Measurements from ENCODE around the gene KLHDC9. TPM values are rescaled to one million over a fixed set of nuclear protein-coding genes. Genes with fewer than 3 reads are reported as not detected.

KLHDC9 gene
- total and polyA plus RNA-seq, 2 of the 13 experiments (the other 11 are each of a cell fraction or from before 2014, with no cell fraction given): 2.9 TPM

DNA sequence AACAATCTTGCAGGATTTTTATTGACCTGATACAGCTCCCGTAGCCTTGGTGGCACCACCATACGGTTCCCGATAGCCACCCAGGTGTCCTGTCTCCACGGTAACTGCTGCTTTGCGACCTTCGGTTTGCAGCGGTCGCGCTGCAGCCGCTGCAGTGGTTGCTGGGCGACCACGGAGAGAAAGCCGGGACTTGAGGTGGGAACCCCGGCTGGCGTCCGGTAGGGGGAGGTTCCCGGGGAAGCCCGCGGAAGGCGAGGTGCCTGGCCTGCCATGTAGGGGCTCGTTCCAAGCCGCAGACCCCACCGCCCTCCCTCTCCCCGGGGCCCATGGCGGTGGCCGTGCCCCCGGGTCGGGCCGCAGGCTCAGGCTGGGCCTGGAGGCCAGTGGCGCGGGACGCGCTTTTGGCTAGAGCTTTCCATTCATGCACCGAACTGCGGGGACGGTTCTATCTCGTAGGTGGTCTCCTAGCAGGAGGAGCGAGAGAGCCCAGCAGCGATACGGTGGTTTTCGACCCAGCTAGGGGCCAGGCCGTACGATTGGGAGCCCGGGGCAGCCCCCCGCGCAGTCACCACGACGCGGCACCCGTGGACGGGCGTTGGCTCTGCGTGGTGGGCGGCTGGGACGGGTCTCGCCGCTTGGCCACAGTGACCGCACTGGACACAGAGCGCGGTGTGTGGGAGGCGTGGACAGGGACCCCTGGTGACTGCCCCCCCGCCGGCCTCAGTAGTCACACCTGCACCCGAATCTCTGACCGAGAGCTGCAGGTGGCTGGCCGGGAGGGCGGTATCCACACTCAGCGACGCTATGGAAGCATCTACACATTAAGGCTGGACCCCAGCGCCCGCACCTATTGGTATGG, at the start of gene KLHDC9 (continued):
- TF ChIP-seq, protein P1, sequence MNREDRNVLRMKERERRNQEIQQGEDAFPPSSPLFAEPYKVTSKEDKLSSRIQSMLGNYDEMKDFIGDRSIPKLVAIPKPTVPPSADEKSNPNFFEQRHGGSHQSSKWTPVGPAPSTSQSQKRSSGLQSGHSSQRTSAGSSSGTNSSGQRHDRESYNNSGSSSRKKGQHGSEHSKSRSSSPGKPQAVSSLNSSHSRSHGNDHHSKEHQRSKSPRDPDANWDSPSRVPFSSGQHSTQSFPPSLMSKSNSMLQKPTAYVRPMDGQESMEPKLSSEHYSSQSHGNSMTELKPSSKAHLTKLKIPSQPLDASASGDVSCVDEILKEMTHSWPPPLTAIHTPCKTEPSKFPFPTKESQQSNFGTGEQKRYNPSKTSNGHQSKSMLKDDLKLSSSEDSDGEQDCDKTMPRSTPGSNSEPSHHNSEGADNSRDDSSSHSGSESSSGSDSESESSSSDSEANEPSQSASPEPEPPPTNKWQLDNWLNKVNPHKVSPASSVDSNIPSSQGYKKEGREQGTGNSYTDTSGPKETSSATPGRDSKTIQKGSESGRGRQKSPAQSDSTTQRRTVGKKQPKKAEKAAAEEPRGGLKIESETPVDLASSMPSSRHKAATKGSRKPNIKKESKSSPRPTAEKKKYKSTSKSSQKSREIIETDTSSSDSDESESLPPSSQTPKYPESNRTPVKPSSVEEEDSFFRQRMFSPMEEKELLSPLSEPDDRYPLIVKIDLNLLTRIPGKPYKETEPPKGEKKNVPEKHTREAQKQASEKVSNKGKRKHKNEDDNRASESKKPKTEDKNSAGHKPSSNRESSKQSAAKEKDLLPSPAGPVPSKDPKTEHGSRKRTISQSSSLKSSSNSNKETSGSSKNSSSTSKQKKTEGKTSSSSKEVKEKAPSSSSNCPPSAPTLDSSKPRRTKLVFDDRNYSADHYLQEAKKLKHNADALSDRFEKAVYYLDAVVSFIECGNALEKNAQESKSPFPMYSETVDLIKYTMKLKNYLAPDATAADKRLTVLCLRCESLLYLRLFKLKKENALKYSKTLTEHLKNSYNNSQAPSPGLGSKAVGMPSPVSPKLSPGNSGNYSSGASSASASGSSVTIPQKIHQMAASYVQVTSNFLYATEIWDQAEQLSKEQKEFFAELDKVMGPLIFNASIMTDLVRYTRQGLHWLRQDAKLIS (CRISPR knock-in tag; IDR thresholded peaks at IDR 0.05): no peak
- TF ChIP-seq CENPBD1 (CRISPR knock-in tag; IDR thresholded peaks at IDR 0.05; ENCODE audit: borderline replicate concordance, low read depth): no peak
- TF ChIP-seq PAX8 (CRISPR knock-in tag; IDR thresholded peaks at IDR 0.05; ENCODE audit: borderline replicate concordance): no peak
- TF ChIP-seq PHF8 (CRISPR knock-in tag; IDR thresholded peaks at IDR 0.05): peak; percentile 75
- no peak for TF ChIP-seq ZC3H4 (CRISPR knock-in tag; IDR thresholded peaks at IDR 0.05; ENCODE audit: borderline replicate concordance)
- no peak for TF ChIP-seq ARHGAP35 (CRISPR knock-in tag; IDR thresholded peaks at IDR 0.05; ENCODE audit: borderline replicate concordance)
- 0 out of 2 replicates have a peak, but pooled peaks have one; percentile 54 for TF ChIP-seq ZSCAN31 (CRISPR knock-in tag; IDR thresholded peaks at IDR 0.05; ENCODE audit: low read depth)
- TF ChIP-seq, protein P2, sequence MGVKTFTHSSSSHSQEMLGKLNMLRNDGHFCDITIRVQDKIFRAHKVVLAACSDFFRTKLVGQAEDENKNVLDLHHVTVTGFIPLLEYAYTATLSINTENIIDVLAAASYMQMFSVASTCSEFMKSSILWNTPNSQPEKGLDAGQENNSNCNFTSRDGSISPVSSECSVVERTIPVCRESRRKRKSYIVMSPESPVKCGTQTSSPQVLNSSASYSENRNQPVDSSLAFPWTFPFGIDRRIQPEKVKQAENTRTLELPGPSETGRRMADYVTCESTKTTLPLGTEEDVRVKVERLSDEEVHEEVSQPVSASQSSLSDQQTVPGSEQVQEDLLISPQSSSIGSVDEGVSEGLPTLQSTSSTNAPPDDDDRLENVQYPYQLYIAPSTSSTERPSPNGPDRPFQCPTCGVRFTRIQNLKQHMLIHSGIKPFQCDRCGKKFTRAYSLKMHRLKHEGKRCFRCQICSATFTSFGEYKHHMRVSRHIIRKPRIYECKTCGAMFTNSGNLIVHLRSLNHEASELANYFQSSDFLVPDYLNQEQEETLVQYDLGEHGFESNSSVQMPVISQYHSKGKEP (CRISPR knock-in tag; IDR thresholded peaks at IDR 0.05): no peak
- 0 out of 2 replicates have a peak, but pooled peaks have one; percentile 30 for TF ChIP-seq TBX2 (CRISPR knock-in tag; IDR thresholded peaks at IDR 0.05; ENCODE audit: borderline replicate concordance)
- no peak for TF ChIP-seq MLXIP (CRISPR knock-in tag; IDR thresholded peaks at IDR 0.05; ENCODE audit: borderline replicate concordance)
- TF ChIP-seq DMTF1 (CRISPR knock-in tag; IDR thresholded peaks at IDR 0.05): no peak
- TF ChIP-seq ZNF44 (CRISPR knock-in tag; IDR thresholded peaks at IDR 0.05): peak; percentile 87; the same call in 1 of the 2 replicates
- no peak for TF ChIP-seq ZNF12 (CRISPR knock-in tag; IDR thresholded peaks at IDR 0.05)
- no peak for TF ChIP-seq FOXM1 (CRISPR knock-in tag; IDR thresholded peaks at IDR 0.05)
- no peak for TF ChIP-seq CREM (IDR thresholded peaks at IDR 0.05)
- no peak for TF ChIP-seq CREM (CRISPR knock-in tag; IDR thresholded peaks at IDR 0.05)
- no peak; the same call in 1 of the 2 replicates for TF ChIP-seq SMC3 (IDR thresholded peaks at IDR 0.05; ENCODE audit: low read length)

All from HepG2 (cell line).